Measurements from ENCODE around the gene OBP2B. TPM values are rescaled to one million over a fixed set of nuclear protein-coding genes. Genes with fewer than 3 reads are reported as not detected.

OBP2B gene
- total RNA-seq, 1 donor from 2014 or later: not detected

- no peak for TF ChIP-seq CTCF (IDR thresholded peaks at IDR 0.05; ENCODE audit: unreplicated experiment)
- no peak overlapping the region for H3K27ac Mint-ChIP-seq (ENCODE audit: unreplicated experiment)
- peaks cover 2% of the 10 kb centered on the region for H3K27me3 Mint-ChIP-seq (ENCODE audit: unreplicated experiment)
- H3K9me3 Mint-ChIP-seq (ENCODE audit: unreplicated experiment): no peaks in the 10 kb centered on the region
- no peak overlapping the region for H3K4me3 Mint-ChIP-seq (ENCODE audit: unreplicated experiment)
- DNase-seq (ENCODE audit: low spot score): no peak
- no peaks in the 10 kb centered on the region for H3K36me3 Mint-ChIP-seq (ENCODE audit: low read depth, unreplicated experiment)
- H3K4me1 Mint-ChIP-seq (ENCODE audit: unreplicated experiment): peaks cover 3% of the 10 kb centered on the region
Measured at GRCh38 chr9:133168432-133168831, 40.6 kb downstream of the OBP2B start.

- peaks cover 2% of the 10 kb centered on the region for H3K27me3 Mint-ChIP-seq (ENCODE audit: unreplicated experiment)
- no peak overlapping the region for H3K27ac Mint-ChIP-seq (ENCODE audit: unreplicated experiment)
- TF ChIP-seq CTCF (IDR thresholded peaks at IDR 0.05; ENCODE audit: unreplicated experiment): no peak
Measured at GRCh38 chr9:133167769-133168168, 41.3 kb downstream of the OBP2B start.

GRCh38 chr9:133167096-133167730 lies 41.8 kb downstream of the OBP2B start:
- no peaks in the 10 kb centered on the region for H3K36me3 Mint-ChIP-seq (ENCODE audit: low read depth, unreplicated experiment)
- peaks cover 3% of the 10 kb centered on the region for H3K27me3 Mint-ChIP-seq (ENCODE audit: unreplicated experiment)
- H3K4me3 Mint-ChIP-seq (ENCODE audit: unreplicated experiment): no peak overlapping the region
- H3K27ac Mint-ChIP-seq (ENCODE audit: unreplicated experiment): no peak overlapping the region
- no peaks in the 10 kb centered on the region for H3K9me3 Mint-ChIP-seq (ENCODE audit: unreplicated experiment)
- DNase-seq (ENCODE audit: low spot score): no peak
- TF ChIP-seq CTCF (IDR thresholded peaks at IDR 0.05; ENCODE audit: unreplicated experiment): no peak
- H3K4me1 Mint-ChIP-seq (ENCODE audit: unreplicated experiment): peaks cover 3% of the 10 kb centered on the region

More at GRCh38 chr9:133167769-133168168, 41.3 kb downstream of the OBP2B start:
- DNase-seq (ENCODE audit: low spot score): no peak
- Mint-ChIP-seq H3K36me3 (ENCODE audit: low read depth, unreplicated experiment) (no peaks in the 10 kb centered on the region), H3K9me3 (ENCODE audit: unreplicated experiment) (no peaks in the 10 kb centered on the region), H3K4me1 (ENCODE audit: unreplicated experiment) (peaks cover 3% of the 10 kb centered on the region), H3K4me3 (ENCODE audit: unreplicated experiment) (no peak overlapping the region)

GRCh38 chr9:133166392-133166791 lies 42.7 kb downstream of the OBP2B start:
- TF ChIP-seq CTCF (IDR thresholded peaks at IDR 0.05; ENCODE audit: unreplicated experiment): no peak
- Mint-ChIP-seq H3K36me3 (ENCODE audit: low read depth, unreplicated experiment) (peaks cover 5% of the 10 kb centered on the region), H3K27ac (ENCODE audit: unreplicated experiment) (no peak overlapping the region), H3K27me3 (ENCODE audit: unreplicated experiment) (peaks cover 3% of the 10 kb centered on the region), H3K9me3 (ENCODE audit: unreplicated experiment) (no peaks in the 10 kb centered on the region), H3K4me3 (ENCODE audit: unreplicated experiment) (no peak overlapping the region), H3K4me1 (ENCODE audit: unreplicated experiment) (peaks cover 9% of the 10 kb centered on the region)
- DNase-seq (ENCODE audit: low spot score): no peak

GRCh38 chr9:133165452-133165730 lies 43.7 kb downstream of the OBP2B start:
- Mint-ChIP-seq H3K27ac (ENCODE audit: unreplicated experiment) (no peak overlapping the region), H3K36me3 (ENCODE audit: low read depth, unreplicated experiment) (peaks cover 13% of the 10 kb centered on the region), H3K27me3 (ENCODE audit: unreplicated experiment) (peaks cover 3% of the 10 kb centered on the region), H3K4me3 (ENCODE audit: unreplicated experiment) (no peak overlapping the region), H3K4me1 (ENCODE audit: unreplicated experiment) (peaks cover 15% of the 10 kb centered on the region), H3K9me3 (ENCODE audit: unreplicated experiment) (no peaks in the 10 kb centered on the region)
- TF ChIP-seq CTCF (IDR thresholded peaks at IDR 0.05; ENCODE audit: unreplicated experiment): no peak
- no peak for DNase-seq (ENCODE audit: low spot score)

Measured in endothelial cell (in vitro differentiated cells).